Heart right ventricle (tissue), 16 donors: Measurements from ENCODE around the gene DQX1. TPM values are rescaled to one million over a fixed set of nuclear protein-coding genes. Genes with fewer than 3 reads are reported as not detected.

Source experiments
- ATAC-seq, 8 donors: fragments of 200-7000 bp; cut with Tn5 transposase; one replicate each; pipeline ENCODE4 v1.9.1; 2020; ENCODE audit warnings: mild to moderate bottlenecking in 8 of 8, moderate library complexity in 8 of 8, moderate number of reproducible peaks in 1 of 8
- DNase-seq, 2 donors: peaks; one replicate each; pipeline ENCODE4 v3.0.0-alpha.2; 2020
- H3K27ac ChIP-seq, 10 donors: fragments of 200-600 bp; sonication (generic) in 2 of 10; one replicate each; pipeline versions ENCODE4 v1.5.0 to v1.8.0; 2020 to 2022; ENCODE audit warnings: mild to moderate bottlenecking in 3 of 10
- H3K27me3 ChIP-seq, 7 donors: fragments of 200-600 bp; one replicate each; pipeline ENCODE4 v1.8.0; 2021 to 2022; ENCODE audit warnings: mild to moderate bottlenecking in 2 of 7
- H3K36me3 ChIP-seq, 9 donors: fragments of 200-600 bp; sonication (generic) in 1 of 9; one replicate each; pipeline versions ENCODE4 v1.5.0 to v1.8.0; 2020 to 2022; ENCODE audit warnings: mild to moderate bottlenecking in 2 of 9
- H3K4me1 ChIP-seq, 9 donors: fragments of 200-600 bp; sonication (generic) in 1 of 9; one replicate each; pipeline versions ENCODE4 v1.5.0 to v1.8.0; 2020 to 2022; ENCODE audit warnings: mild to moderate bottlenecking in 4 of 9
- H3K4me3 ChIP-seq, 10 donors: fragments of 200-600 bp; sonication (generic) in 2 of 10; one replicate each; pipeline versions ENCODE4 v1.5.0 to v1.8.0; 2020 to 2022; ENCODE audit warnings: mild to moderate bottlenecking in 7 of 10, moderate library complexity in 2 of 10
- H3K9me3 ChIP-seq, 11 donors: fragments of 200-600 bp in 10 of 11; sonication (generic) in 2 of 11; one replicate each; pipeline versions ENCODE4 v1.5.0 to v1.8.0; 2013 to 2022; ENCODE audit warnings: mild to moderate bottlenecking in 2 of 11, control low read depth in 1 of 11, moderate library complexity in 1 of 11
- CTCF ChIP-seq, 9 donors: fragments of 200-600 bp; sonication (generic) in 2 of 9; IDR thresholded peaks; one replicate each; pipeline versions ENCODE4 v1.5.0 to v1.8.0; 2021 to 2022; ENCODE audit warnings: antibody characterized with exemption in 9 of 9, mild to moderate bottlenecking in 5 of 9, moderate library complexity in 1 of 9
- WGBS, 2 donors: extraction: QIAGEN DNeasy Blood & Tissue Kit; methylation state at CpG; one replicate each; pipeline ENCODE4 v1.1.7; 2013; ENCODE audit warnings: inconsistent platforms in 1 of 2; 5-methylcytosine and 5-hydroxymethylcytosine counted together
- intact Hi-C, 10 donors: fragments of 100-400 bp; cut with DNase I; formaldehyde crosslinking; loops; one replicate each; pipeline versions ENCODE4 v1.11.1 to v1.14.2; 2022
- polyA plus RNA-seq, 2 donors: library from polyadenylated mRNA; stranded (reverse); fragments of 200-250 nt; gene quantifications; one replicate each; pipeline ENCODE4 v1.2.3, GENCODE V29; 2013
- total RNA-seq, 10 donors: library from RNA; stranded (reverse); fragmentation: NEBNext Ultra II Directional in 3 of 10; extraction: Animal tissue kit (Norgen Biotek cat#: 25700) in 3 of 10; gene quantifications; one replicate each; pipeline versions ENCODE4 v1.2.1 to v1.2.4, GENCODE V29; 2021 to 2023
- donor health status: Arrhythmogenic right ventricular cardiomyopathy.
- donor health status: ischemic (EF 13 %, LVEDD 7.1; RV severe dilation, severe dysfunction).
- donor health status: healthy with polysubstance abuse.
- donor health status: DM: no; HTN: yes; CAD: no.
- donor health status: DM: no; HTN: no; CAD: no.
- donor health status: ischemic (EF 25% LVEDD 6.9; RV normal size, moderate dysfunction).
- donor health status: ischemic (EF 25% LVEDD 5.7; RV mildly dilated, moderate dysfunction).
- donor health status: healthy.
- donor health status: DM: yes; HTN: yes; CAD: no.
- donor health status: Ischemic cardiomyopathy.
- donor health status: ischemic (EF 35%, LVEDD 5.7; RV mildly dilated, moderate dysfunction).
- donor health status: nonischemic (EF 11% LVEDD 7.7; RV severe dilation, severe dysfunction).
- donor health status: DM: yes; HTN: yes; CAD: no.
- donor health status: PGD.
- donor health status: ischemic (EF 29% LVEDD 5.4; RV normal size, mild dysfunction).
- donor health status: nonischemic (EF 23%, LVEDD 6.1; RV moderate dilation, normal function).

The DQX1 gene
- total and polyA plus RNA-seq, 12 donors = 0.03 to 0.65 TPM; not detected in 10

DNA sequence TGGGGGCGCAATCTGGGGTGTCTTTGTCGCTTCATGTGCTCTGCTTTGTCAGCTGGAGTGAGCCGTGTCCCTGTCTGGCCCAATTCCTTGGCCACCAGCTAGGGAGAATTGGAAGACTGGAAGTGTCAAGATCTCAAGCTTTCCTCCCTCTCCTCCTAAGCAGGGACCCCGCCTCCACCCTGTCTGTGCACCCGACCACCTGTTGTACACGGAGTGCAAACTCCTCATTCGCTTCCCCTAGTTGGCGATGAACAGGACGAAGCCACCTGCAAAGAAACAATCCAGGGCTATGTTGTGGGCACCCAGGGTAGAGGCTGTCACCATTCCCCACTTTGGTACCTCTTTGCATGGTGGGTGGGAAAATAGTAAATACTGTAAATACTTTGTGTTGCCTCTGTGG lies 1.7 kb upstream of the DQX1 start:
- WGBS, 2 donors = 97 to 98% methylated on average over 9 of the region's 9 CpGs
- ATAC-seq (no peak), DNase-seq (no peak)
- H3K4me1 ChIP-seq = peaks cover 12 to 35% (median 31%) of the 10 kb centered on the region in 9 donors
- intact Hi-C loops = loop anchor here in 3 of 10 donors (2.0 to 5.0 kb wide), 3 partner anchors 25 to 45 kb away; partner anchors contain the start of genes CCDC142 (in 1 of the 3), DOK1 (in 1 of the 3) and TTC31 (in 1 of the 3)
- H3K36me3 ChIP-seq = peaks cover 0 to 48% (median 29%) of the 10 kb centered on the region in 9 donors
- no peaks in the 10 kb centered on the region for H3K9me3 ChIP-seq
- TF ChIP-seq CTCF (IDR thresholded peaks at IDR 0.05) = no peak
- H3K4me3 ChIP-seq = no peak overlapping the region
- no peaks in the 10 kb centered on the region for H3K27me3 ChIP-seq
- no peak overlapping the region for H3K27ac ChIP-seq

DNA sequence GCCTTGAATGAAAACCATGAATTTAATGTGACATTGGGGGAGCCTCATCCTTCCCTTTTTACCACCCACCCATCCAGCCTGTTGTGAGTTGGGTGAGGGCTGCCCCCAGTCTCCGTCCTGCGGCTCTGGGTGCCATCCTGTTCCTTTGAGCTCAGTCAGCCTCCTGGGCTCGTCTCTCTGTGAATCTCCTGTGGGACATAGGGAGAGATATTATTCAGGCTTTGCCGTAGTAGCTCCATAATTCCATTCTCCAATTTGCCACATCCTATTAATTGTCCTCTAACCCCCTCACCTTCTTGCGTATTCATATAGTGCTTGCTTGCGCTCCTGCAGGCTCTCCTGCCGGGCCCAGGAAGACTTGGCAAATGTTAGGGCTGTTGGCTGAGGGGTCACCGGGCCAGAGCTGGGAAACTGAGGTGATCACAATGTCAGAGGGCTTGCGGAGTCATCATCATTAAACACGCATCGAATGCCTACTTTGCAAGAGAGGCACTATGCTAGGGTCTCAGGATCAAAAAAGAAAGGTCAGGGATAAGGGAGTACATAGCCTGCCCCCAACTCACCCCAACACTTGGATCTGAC lies 709 bp upstream of the DQX1 start:
- Histone ChIP-seq H3K4me1 (peaks cover 12 to 33% (median 27%) of the 10 kb centered on the region in 9 donors), H3K9me3 (no peaks in the 10 kb centered on the region), H3K27ac (no peak overlapping the region), H3K36me3 (peaks cover 0 to 38% (median 23%) of the 10 kb centered on the region in 9 donors), H3K4me3 (no peak overlapping the region), H3K27me3 (peaks cover 0 to 4% (median 0%) of the 10 kb centered on the region in 7 donors)
- no peak for TF ChIP-seq CTCF (IDR thresholded peaks at IDR 0.05)
- DNase-seq (no peak), ATAC-seq (no peak)
- 97 to 98% methylated on average over 11 of the region's 11 CpGs for WGBS, 2 donors
- intact Hi-C loops = loop anchor here in 1 of 10 donors (5.0 kb wide), 1 partner anchor 44 kb away; the partner anchor contains the start of genes CCDC142 and TTC31

DNA sequence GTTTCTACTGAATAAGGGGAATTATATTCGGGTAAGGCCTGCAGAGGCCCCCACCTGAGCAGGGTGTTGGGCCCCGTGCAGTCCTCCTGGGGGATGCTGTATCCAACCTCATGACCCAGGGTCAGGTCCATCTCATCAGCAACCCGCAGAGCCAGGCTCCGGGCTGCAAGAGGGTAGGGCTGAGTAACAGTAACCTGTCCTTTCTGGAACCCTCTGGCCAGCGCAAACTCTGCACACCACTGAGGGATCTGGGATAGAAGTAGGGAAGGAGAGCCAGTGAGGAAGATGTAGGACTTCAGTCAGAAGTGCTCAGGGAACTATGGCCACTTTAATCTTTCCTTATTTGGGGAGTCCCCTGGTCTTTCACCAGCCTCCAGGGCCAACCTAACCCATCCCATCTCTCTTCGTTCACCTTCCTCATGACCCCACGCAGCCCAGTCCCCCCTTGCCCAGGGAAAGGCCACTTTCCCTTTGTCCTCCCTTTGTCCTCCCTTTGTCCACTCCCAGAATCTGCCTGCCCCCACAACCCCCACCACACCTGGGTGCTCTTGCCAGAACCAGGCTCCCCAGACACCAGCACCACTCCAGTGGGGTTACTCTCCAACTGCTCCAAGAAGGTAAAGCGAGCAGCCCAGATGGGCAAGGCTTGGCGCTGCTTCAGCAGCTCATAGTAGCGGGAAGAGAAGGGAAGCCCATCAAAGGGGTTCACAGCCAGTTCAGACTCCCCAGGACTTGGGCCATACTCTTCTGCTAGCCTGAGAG lies 895 bp downstream of the DQX1 start:
- DNase-seq (no peak), ATAC-seq (no peak)
- TF ChIP-seq CTCF (IDR thresholded peaks at IDR 0.05) = no peak
- no peak overlapping the region for H3K4me3 ChIP-seq
- H3K9me3 ChIP-seq = no peaks in the 10 kb centered on the region
- intact Hi-C loops = loop anchor here in 1 of 10 donors (5.0 kb wide), 1 partner anchor 43 kb away; the partner anchor contains the start of genes CCDC142 and TTC31
- no peak overlapping the region for H3K27ac ChIP-seq
- peaks cover 5 to 20% (median 14%) of the 10 kb centered on the region in 9 donors for H3K4me1 ChIP-seq
- H3K36me3 ChIP-seq = peaks cover 0 to 30% (median 23%) of the 10 kb centered on the region in 9 donors
- WGBS, 2 donors = 87 to 90% methylated on average over 10 of the region's 10 CpGs
- peaks cover 0 to 16% (median 9%) of the 10 kb centered on the region in 7 donors for H3K27me3 ChIP-seq

- H3K27ac ChIP-seq = no peak overlapping the region
- ATAC-seq = no peak
- intact Hi-C loops = no loop called here
- no peak for TF ChIP-seq CTCF (IDR thresholded peaks at IDR 0.05)
- H3K4me1 ChIP-seq = peaks cover 5 to 20% (median 12%) of the 10 kb centered on the region in 9 donors
- H3K4me3 ChIP-seq = no peak overlapping the region
- 85% methylated on average over 9 of the region's 9 CpGs for WGBS, 2 donors
- peaks cover 0 to 30% (median 23%) of the 10 kb centered on the region in 9 donors for H3K36me3 ChIP-seq
- H3K9me3 ChIP-seq = no peaks in the 10 kb centered on the region
- peaks cover 2 to 28% (median 20%) of the 10 kb centered on the region in 7 donors for H3K27me3 ChIP-seq
- no peak for DNase-seq
Observed at GRCh38 chr2:74524005-74524404, 2.0 kb downstream of the DQX1 start.
